ENCODE data around the gene TBC1D14.
A peak's percentile ranks its signal among the peaks of the same experiment; 100 is the strongest.
"Not testable (repeated sequence)": the region's sequence is repeated elsewhere in the genome, so short reads cannot be mapped to it uniquely, and the experiment has no call there.

The TBC1D14 gene

DNA sequence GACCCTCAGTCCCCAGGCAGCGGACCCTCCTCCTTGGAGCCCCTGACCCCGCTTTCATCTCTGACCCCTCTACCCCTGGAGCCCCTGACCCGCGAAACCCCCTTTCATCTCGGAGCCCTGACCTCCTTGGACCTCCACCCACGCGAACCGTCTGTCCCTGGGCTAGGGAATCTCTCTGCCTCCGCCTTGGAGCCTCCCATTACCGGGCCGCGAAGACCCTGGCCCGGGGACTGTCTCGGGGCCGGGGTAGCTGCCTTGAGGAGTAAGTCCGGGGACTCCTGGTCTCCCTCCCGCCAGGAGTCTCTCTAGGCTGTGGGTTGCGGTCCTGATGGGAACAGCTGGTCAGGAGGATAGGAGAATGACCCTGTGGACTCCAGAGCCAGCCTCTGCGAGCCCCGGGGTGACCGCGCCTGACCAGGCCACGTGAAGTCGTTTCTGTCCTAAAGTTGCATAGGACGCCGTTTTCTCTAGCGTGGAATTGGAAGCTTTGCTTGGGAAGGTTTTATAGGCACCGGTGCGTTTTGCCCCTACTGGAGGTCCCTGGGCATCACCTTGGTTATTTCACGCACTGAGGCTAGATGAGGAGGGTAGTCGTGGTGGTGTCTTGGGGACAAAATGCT lies 824 bp downstream of the TBC1D14 start:
- no peak for DNase-seq (ENCODE audit: low read depth in 2 of 2)

GRCh38 chr4:6910960-6911874 lies 1.6 kb downstream of the TBC1D14 start:
- no peak for DNase-seq (ENCODE audit: low read depth in 2 of 2)

DNA sequence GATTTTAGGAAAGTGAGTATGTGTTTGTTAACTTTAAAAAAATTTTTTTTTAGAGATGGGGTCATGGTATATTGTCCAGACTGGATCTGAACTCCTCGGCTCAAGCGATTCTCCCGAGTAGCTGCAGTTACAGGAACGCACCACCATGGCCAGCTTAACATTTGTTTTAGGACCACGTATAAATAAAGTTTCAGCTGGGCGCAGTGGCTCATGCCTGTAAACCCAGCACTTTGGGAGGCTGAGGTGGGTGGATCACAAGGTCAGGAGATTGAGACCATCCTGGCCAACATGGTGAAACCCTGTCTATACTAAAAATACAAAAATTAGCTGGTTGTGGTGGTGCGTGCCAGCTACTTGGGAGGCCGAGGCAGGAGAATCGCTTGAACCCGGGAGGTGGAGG lies 2.3 kb downstream of the TBC1D14 start:
- not testable (repeated sequence) for DNase-seq (ENCODE audit: low read depth in 2 of 2)

DNA sequence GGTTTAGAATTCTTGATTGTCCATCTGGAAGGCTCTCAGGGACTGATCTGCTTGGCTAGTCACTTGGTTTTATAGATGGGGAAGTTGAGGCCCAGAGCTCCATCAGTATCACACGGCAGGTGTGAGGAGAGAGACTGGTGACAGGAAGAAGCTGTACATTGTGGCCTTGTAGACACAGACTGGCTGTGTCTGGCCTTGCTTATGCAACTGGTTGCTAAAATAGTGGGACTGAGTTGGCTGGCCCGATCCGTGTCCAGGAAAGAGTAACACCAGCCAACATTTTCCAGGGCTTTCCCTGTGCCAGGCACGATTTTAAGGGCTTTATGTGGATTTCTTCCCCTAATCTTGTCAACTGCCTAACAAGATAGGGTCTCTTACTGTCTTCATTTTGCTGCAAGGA lies 2.8 kb downstream of the TBC1D14 start:
- no peak for DNase-seq (ENCODE audit: low read depth in 2 of 2)

- DNase-seq (ENCODE audit: low read depth in 2 of 2) = no peak
These were observed 3.8 kb downstream of the TBC1D14 start for GRCh38 chr4:6913350-6913905.

GRCh38 chr4:6914448-6914847 lies 4.8 kb downstream of the TBC1D14 start:
- no peak for DNase-seq (ENCODE audit: low read depth in 2 of 2)

GRCh38 chr4:6915041-6916005 lies 5.7 kb downstream of the TBC1D14 start:
- no peak for DNase-seq (ENCODE audit: low read depth in 2 of 2)

DNA sequence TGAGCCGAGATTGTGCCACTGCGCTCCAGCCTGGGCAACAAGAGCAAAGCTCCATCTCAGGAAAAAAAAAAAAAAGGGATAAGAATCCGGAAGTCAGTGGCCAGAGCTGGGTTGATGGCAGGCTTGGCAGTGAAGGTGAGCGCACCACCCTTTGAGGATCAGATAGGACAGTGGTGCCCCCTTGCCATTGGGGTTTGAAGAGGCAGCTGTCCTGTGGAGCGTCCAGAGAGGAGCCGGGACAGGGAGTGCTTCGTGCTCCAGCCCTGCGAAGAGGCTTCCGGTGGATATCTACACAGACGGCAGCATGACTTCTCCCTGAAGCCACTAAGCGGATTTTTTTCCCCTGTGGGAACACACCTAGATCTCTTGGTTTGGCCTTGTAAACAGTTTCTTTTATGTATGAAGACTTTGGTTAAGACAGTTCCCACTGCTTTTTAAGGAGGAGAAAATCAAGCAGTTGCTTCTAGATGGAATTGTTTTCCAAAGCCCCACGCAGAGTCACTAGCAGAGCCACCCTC lies 6.5 kb downstream of the TBC1D14 start:
- no peak for DNase-seq (ENCODE audit: low read depth in 2 of 2)

DNA sequence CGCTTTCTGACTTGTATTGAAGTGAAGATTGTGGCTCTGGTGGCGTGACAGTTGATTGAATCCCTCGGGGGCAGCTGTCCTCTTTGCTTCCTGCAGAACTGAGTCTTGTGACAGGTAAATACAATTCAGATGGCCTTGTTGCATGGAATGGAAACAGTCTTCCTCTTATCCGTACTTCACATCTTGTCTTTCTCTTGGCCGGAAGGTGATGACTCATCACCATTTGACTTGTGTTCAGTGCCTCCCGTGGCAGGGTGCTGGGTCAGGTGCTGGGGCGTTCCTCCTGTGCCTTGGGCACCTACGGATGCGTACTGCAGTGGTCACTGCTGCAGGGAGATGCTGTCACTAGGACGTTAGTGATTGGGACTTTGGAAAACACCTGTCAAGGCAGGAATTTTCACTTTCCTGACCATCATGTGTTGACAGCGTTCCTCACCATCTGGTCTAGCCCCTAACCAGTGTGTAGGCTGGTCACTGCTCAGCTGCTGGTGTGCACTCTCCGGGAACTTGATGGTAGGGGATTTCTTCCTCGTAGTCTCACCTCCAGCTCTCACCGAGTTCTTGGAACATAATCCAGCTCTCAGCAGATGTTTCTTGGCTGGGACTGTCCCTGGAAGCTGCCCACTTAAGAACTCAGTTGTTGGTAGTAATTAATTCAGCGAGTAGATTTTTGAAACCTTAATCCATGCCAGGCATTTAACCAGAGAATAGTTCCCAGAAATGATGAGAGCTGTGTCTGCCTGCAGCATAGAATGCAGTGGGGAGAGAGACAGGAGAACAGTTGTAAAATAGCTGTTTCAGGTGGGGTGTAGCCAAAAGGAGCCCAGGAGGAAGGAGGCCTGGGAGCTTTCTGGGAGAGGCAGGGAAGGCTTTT lies 7.2 kb downstream of the TBC1D14 start:
- peak in 1 of 2 donors; percentile 49 for DNase-seq (ENCODE audit: low read depth in 2 of 2)

DNA sequence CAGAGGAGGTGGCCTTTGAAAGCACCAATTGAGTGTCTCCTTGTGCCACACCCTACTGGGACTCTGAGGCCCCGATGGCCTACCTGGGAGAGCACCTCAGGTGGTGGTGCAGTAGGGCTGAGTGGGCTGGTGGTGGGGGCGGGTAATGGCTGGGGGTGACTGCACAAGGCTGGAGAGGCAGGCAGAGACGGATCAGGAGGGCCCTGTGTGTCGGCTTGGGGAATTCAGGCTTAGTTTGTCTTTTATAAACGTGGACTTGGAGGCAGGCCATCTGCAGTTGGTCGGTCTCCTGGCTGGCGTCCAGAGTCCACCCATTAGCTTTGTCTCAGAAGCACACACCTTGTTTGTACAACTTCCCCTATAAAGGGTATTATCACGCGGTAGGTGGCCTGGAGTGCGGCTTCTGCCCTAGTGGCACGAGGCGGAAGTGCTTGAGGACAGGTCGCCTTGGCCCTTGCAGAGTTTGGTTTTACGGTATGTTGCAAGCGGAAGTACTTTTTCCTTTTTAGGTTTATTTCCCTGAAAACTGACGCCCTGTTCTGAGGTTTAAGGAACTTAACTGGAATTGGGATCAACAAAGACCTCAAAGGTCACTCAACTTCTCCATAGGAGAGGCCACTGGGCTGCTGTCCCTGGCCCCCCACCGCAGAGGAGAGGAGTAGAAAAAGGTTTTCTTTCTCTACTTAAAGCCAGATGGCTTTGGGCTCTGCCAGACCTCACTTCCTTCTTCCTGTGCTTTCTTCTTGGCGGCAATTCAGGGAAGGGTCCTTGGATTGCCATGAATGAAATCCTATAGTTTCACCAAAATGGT lies 8.0 kb downstream of the TBC1D14 start:
- peak in 1 of 2 donors; percentile 43 for DNase-seq (ENCODE audit: low read depth in 2 of 2)

- DNase-seq (ENCODE audit: low read depth in 2 of 2) = no peak
These were observed 8.7 kb downstream of the TBC1D14 start for GRCh38 chr4:6918338-6918737.

DNA sequence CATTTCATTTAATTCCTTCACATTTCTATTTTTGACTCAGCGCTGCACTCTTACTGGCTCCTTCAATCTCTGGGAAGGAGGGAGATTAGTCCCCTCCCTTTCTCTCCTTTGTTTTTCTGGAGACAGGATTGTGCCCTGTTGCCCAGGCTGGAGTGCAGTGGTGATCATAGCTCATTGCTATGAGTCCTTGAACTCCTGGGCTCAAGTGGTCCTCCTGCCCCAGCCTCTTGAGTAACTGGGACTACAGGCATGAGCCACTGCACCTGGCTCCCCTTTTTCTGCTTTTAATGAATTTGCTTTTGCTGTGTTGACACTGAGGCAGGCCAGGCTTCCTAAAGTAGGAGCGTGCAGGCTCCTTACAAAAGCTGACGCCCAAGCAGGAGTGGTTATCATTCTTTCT lies 10.5 kb downstream of the TBC1D14 start:
- no peak for DNase-seq (ENCODE audit: low read depth in 2 of 2)

- no peak for DNase-seq (ENCODE audit: low read depth in 2 of 2)
These were observed 13.9 kb downstream of the TBC1D14 start for GRCh38 chr4:6923507-6923906.

GRCh38 chr4:6924361-6924779 lies 14.7 kb downstream of the TBC1D14 start:
- DNase-seq (ENCODE audit: low read depth in 2 of 2) = no peak

GRCh38 chr4:6925357-6925836 lies 15.8 kb downstream of the TBC1D14 start:
- no peak for DNase-seq (ENCODE audit: low read depth in 2 of 2)

GRCh38 chr4:6926081-6926480 lies 16.5 kb downstream of the TBC1D14 start:
- no peak for DNase-seq (ENCODE audit: low read depth in 2 of 2)

- DNase-seq (ENCODE audit: low read depth in 2 of 2) = no peak
These were observed 17.3 kb downstream of the TBC1D14 start for GRCh38 chr4:6926681-6927478.

- no peak for DNase-seq (ENCODE audit: low read depth in 2 of 2)
These were observed 18.5 kb downstream of the TBC1D14 start for GRCh38 chr4:6928081-6928480.
